SIG-M5 (cell line): ENCODE measurements around the gene LDLRAD4.

ENCODE experiments used
- DNase-seq: peaks from one replicate; lab custom pipeline; 2025; lab: John Stamatoyannopoulos, UW

Gene LDLRAD4

GRCh38 chr18:13551305-13551603, 332.7 kb downstream of the LDLRAD4 start:
- DNase-seq: no peak

DNA sequence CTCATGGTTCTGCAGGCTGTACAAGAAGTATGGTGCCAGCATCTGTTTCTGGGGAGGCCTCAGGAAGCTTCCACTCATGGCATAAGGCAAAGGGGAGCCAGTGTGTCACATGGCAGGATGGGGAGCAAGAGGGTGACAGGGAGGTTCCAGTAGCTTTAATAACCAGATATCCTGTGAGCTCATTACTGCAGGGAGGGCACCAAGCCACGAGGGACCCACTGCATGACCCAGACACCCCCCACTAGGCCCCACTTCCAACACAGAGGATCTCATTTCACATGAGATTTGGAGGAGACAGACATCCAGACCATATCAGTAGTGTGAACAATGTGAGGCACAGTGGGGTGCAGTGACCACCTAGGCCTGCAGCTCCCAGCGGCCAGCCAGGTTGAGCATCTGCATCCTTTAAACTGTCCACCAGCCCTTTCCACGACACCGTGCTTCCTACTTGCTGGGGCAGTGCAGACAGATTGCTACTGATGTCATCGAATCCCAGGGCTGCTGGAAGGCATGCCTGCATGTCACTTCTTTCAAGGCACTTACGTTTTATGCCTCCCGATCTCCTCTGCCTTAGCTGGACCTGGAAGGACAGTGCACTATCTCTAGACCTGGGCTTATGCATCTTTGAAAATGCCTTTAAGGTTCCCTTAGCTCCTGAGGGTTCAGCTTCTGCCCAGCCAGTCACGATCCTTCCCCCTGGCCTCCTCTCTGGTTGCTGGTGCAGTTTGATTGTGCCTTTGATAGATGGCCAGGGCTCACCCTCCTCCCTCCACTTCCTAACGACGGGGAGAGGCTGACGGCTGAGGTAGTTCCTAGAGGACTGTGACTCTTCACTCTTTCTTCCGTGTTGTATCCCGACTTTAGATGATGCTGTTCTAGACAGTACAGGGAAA, 333.5 kb downstream of the LDLRAD4 start:
- DNase-seq: no peak

DNA sequence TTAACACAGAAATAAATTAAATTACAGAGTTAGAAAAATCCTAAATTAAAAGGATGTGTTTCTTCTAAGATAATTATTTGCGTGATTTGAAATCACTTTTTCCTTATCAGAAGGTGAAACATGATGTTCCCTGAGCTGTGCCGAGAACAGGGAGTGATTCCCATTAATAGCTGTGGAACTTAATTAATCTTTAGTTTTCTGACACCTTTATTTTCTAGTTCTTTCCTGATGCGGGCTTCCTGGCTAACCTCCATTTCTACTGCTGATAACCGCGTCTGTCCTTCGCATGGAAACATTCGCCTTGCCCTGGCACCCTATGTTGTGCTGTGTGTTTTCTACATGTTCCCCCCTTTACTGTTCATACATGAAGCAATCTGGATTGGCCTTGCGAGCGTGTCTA, 334.9 kb downstream of the LDLRAD4 start:
- DNase-seq: no peak

- DNase-seq: no peak
These were observed 336.6 kb downstream of the LDLRAD4 start for GRCh38 chr18:13555192-13555591.

DNA sequence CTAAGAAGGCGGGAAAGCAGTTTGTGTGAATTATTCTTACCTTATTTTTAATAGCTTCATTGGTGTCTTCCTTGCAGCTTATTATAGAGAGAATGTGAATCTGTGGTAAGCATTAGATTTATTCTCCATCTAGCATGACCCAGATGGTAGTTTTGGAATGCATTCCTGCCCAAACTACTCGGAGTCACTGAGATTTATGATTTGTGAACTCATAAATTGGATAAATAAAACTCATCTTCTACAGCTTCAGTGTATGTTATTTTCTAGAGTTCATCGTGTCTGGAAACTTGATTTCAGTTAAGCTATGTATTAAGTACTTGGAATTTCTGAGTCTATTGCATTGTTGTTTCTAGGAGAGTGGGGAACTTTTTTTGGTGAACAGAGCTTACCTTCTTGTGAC, 337.3 kb downstream of the LDLRAD4 start:
- no peak for DNase-seq

DNA sequence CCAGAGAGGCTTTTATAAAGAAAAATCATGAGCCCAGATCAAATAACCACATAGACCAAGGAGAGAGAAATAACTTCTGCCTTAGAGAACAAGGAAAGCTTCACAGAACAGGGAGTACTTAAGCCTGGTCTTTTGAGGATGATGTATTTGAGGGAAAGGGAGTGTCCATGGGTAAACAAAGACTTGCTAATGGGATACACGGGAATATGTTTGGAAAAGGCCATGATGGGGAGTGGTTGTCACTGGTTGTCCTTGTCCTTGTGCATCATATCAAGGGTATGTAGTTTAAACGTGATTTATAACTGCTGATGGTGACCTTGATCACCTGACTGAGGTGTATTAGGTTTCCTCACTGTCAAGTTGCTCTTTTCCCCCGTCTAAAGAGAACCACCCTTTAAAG, 337.9 kb downstream of the LDLRAD4 start:
- DNase-seq: no peak

DNA sequence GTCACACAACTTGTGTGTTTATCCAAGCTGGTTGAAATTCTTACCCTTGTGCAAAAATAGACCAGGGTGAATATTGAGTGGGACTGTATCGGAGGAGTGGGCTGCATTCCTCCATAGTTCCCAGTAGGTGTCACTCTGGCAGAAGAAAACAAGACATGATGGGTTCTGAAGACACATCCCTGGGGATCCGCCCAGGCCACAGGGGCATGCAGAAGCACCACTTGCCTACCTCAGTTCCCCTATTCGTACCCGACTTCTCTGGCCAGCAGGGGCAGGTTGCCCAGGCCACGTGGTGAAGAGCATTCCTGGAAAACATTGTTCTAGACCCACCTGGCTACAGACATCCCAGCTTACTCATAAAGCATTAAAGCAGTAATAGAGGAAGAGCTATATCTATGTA, 339.6 kb downstream of the LDLRAD4 start:
- no peak for DNase-seq

DNA sequence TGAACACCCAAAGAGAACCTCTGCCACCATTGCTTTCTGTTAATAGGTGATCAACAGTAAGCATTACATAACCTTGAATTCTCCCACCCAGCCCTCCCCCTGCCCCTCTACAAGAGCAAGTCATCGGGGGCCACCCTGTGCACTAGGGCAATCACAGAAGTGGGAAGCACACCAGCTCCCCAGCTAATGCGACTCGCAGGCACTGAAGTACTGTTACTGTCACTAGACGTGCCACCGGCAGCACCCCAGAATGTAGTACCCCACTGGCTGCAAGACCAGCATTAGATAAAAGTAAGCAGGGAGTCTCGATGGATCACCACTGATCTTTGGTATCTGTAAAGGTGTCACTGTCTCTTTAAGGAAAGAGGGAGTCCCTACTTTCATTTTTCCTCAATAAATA, 340.2 kb downstream of the LDLRAD4 start:
- DNase-seq: no peak

GRCh38 chr18:13559754-13560153, 341.2 kb downstream of the LDLRAD4 start:
- DNase-seq: no peak

DNA sequence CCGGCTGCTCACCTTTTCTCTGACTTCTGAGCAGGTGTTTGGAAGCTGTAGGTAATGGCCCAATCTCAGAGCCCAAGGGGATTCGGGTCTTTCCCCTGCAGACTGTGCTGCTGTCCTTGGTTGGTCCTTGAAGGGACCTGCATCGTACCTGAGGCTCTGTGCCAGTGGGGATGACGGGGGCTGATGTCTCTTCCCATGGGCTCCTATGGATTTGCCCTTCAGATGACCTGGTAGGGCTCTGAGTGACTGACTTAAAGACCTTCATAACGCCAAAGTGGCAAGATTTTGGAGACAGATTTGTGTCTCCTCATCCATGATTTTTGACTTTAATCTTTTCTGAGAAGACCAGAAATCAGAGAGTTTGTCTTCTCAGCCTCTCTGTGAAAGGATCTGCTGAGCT, 341.7 kb downstream of the LDLRAD4 start:
- DNase-seq: no peak

GRCh38 chr18:13562494-13563029, 344.0 kb downstream of the LDLRAD4 start:
- DNase-seq: no peak

GRCh38 chr18:13563390-13563805, 344.8 kb downstream of the LDLRAD4 start:
- DNase-seq: no peak

- no peak for DNase-seq
These were observed 346.0 kb downstream of the LDLRAD4 start for GRCh38 chr18:13564579-13564978.

- DNase-seq: no peak
These were observed 346.7 kb downstream of the LDLRAD4 start for GRCh38 chr18:13565228-13565627.

DNA sequence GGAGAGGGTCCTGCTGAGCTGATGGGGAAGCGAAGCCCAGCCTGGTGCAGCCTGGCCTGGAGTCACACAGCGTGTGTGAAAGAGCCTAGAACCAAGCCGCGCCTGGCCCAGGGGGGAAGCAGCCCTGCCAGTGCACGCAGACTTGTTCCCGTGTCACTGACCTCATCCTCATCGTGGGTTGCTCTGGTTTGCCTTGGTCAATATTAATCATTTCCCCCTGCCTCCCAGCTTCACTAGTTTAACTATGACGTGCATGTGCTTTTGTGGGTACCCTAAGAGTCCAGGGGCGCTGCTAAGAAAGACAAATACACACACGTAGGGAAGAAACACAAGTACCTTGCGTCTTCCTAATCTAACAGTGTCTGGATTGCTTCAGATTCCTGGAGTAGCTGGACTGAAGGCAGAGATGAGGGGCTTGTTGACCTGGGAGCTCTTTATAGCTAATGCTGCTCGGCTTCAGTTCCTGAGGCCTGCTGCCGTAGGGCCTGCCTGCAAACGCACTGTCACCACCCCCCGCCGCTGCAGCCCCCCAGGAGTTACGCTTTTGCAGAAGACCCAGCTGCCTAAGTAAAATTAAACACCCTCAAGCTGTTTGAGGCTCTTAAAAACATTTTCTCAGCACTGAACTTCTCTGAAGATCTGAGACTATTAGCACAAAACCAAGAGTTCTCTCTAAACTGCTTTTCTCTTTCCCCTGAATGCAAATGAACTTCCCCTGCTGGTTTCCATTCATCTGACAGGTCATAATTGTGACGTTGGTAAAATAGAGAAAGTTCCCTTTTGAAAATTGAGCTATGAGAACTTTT, 348.6 kb downstream of the LDLRAD4 start:
- no peak for DNase-seq

DNA sequence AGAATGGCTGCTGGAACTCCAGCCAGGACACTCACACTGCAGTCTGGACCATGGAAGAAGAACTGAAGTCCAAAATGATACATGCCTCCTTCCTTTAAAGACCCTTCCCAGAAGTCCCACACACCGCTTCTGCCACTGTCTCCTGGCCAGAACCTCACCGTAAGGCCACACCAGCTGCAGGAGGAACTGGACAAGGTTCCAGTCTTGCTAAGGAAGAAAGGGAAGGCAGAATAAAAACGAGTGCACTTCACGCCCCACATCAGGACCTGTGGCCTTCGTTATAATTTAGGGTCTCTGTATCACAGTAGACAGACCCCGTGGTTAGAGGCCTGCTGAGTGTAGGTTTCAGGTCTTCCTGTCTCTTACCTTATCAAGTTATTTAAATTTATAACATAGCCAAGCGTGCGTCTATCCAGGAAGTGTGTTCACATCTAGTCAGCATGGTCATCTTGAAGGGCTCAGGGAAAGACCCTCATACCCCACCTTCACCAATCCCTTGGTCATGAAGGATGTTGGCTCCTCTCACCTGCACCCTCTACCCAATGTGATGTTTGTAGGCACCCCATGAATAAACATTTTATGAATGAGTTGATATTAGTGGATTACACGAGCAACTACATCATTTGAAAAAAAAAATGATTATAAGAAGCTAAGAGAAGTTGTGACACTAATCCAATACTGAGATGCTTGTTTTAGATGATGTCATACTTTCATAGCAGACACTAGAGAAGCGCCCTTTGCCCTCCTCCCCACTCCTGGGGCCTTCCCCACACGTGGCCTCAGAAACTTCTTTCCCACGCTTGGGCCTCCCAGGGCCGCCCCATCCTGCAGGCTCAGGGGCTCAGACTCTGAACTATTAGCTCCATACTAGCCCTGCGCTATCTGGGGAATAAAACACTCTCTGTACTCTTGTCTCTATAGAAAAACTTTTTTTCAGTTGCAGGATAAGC, 350.2 kb downstream of the LDLRAD4 start:
- no peak for DNase-seq

- no peak for DNase-seq
These were observed 351.7 kb downstream of the LDLRAD4 start for GRCh38 chr18:13570216-13570615.

DNA sequence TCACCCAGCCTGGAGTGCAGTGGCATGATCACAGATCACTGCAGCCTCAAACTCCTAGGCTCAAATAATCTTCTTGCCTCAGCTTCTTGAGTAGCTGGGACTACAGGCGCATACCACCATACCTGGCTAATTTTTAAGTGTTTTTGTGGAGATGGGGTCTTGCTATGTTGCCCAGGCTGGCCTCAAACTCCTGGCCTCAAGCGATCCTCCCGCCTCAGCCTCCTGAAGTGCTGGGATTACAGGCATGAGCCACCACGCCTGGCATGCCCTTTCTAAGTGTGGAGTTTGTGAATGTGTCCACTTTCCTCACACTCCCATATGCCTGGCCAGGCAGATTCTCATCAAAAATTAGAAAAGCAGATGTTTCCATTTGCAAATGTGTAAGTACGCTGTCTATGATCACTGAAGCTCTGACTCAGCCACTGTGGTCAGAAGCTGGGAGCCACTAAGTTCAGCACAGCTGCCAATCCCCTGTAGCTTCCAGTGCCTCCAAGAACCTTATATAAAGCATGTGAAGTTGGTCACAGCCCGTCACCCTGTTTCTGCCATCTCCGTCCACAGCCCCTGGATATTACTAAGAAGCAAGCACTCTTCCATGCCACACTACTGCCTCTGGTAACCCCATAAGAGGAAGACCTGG, 352.4 kb downstream of the LDLRAD4 start:
- no peak for DNase-seq

DNA sequence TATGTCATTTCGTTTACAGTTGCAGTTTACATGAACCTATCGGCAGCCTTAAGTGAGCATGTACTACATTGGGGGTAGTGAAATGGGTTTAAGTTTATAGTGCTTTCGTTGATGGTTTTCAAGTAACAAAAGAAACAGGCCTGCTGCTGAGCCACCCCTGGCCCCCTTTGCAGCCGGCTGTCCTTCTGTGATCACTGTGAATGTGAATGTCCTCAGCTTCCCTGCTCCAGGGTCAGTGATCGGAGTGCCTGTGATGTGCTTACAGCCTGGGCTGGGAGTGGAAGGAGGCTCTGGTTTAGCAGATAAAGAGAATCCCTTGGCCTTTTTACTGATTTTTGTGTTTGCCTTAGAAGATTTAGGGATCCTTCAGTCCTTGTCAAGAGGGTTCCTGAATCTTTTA, 353.6 kb downstream of the LDLRAD4 start:
- DNase-seq: no peak

DNA sequence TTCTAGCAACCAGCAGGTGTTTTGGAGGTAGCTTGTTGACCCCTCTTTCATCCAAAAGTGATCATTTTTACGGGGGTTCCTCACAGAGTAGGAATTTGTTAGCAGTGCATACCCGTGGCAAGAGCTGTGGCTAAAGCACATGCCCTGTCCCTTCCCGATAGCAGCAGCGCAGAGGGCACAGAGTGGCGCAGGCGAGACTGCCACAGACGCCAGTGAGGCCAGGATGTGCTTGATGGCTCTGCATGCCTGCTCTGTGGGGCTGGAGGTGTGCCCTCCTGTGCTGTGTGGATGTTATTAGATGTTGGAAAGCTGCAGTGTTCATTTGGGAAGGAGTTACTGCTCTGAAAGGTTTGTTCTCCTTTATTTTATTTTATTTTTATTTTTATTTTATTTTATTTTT, 354.2 kb downstream of the LDLRAD4 start:
- no peak for DNase-seq

DNA sequence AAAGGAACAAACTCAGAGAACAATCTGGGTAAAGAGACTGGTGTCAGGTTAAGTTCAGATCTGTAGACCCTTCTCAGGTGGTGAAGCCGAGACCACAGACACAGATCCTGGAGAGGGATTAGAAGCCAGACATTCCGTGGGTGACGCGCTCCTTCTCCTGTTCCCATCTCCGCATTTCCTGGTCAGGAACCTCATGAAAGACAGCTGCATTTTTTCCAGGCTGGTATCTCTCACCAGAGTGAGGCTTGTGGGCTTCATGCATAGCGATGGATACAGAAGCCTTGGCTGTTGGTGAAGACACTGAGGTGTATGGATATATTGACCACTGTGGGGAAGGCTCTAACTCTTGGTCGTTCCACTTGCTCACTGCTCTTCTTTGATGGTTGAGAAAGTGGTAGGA, 355.2 kb downstream of the LDLRAD4 start:
- DNase-seq: no peak

DNA sequence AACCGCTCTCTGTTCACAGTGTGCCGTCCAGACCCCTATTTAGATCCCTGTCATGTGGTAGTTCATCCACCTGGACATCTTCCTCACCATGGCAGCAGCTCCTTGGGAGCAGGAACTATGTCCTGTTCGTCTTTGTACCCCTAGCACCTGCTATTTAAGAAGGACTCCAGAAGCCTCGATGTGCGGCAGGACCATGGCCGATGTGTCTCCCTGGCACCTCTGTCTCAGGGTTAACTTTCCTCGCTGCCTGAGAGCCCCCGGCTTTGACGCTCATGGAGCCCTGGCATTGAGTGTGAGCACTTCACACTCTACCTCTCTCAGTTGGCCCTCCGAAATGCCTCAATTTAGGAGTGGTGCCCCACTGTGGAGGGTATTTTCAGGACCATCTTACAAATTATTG, 355.8 kb downstream of the LDLRAD4 start:
- no peak for DNase-seq
